Measurements from ENCODE around the gene G3BP1.
"Not testable (repeated sequence)": the region's sequence is repeated elsewhere in the genome, so short reads cannot be mapped to it uniquely, and the experiment has no call there.

Gene G3BP1

GRCh38 chr5:151771259-151772028 is at the start of gene G3BP1:
Gene G3BP1 (plus strand): TSS chr5:151771954. CDS start chr5:151786621, 14,667 bp downstream.
- Mint-ChIP-seq H3K36me3 (peaks cover 5% of the 10 kb centered on the region), H3K9me3 (no peaks in the 10 kb centered on the region), H3K27ac (no peak within 1 kb of the TSS), H3K4me3 (peak within 1 kb of the TSS; percentile 97), H3K4me1 (peaks cover 42% of the 10 kb centered on the region), H3K27me3 (no peaks in the 10 kb centered on the region)
- ATAC-seq, result peak; percentile 92

- no peak overlapping the region for H3K4me3 Mint-ChIP-seq
- no peaks in the 10 kb centered on the region for H3K27me3 Mint-ChIP-seq
- H3K36me3 Mint-ChIP-seq, result no peaks in the 10 kb centered on the region
- H3K9me3 Mint-ChIP-seq, result no peaks in the 10 kb centered on the region
- no peak for ATAC-seq
- peak overlapping the region; percentile 86 for H3K27ac Mint-ChIP-seq
- H3K4me1 Mint-ChIP-seq, result peaks cover 28% of the 10 kb centered on the region
Measured at GRCh38 chr5:151722546-151722945, 49.2 kb upstream of the G3BP1 start.

GRCh38 chr5:151724360-151724759 is 47.4 kb upstream of the G3BP1 start:
- Mint-ChIP-seq H3K4me1 (peaks cover 28% of the 10 kb centered on the region), H3K27me3 (no peaks in the 10 kb centered on the region), H3K4me3 (no peak overlapping the region), H3K9me3 (no peaks in the 10 kb centered on the region), H3K27ac (no peak overlapping the region), H3K36me3 (peaks cover 10% of the 10 kb centered on the region)
- no peak for ATAC-seq

GRCh38 chr5:151729597-151729996 is 42.2 kb upstream of the G3BP1 start:
- H3K4me1 Mint-ChIP-seq, H3K27ac Mint-ChIP-seq, H3K9me3 Mint-ChIP-seq, H3K27me3 Mint-ChIP-seq, ATAC-seq, H3K4me3 Mint-ChIP-seq: not testable (repeated sequence)
- H3K36me3 Mint-ChIP-seq, result peaks cover 39% of the 10 kb centered on the region

GRCh38 chr5:151730381-151730780 is 41.4 kb upstream of the G3BP1 start:
- peaks cover 2% of the 10 kb centered on the region for H3K9me3 Mint-ChIP-seq
- no peak overlapping the region for H3K4me3 Mint-ChIP-seq
- H3K36me3 Mint-ChIP-seq, result peaks cover 39% of the 10 kb centered on the region
- no peaks in the 10 kb centered on the region for H3K27me3 Mint-ChIP-seq
- H3K4me1 Mint-ChIP-seq, result no peaks in the 10 kb centered on the region
- no peak overlapping the region for H3K27ac Mint-ChIP-seq
- ATAC-seq, result no peak

GRCh38 chr5:151733358-151734063 is 38.2 kb upstream of the G3BP1 start:
- no peak overlapping the region for H3K27ac Mint-ChIP-seq
- H3K36me3 Mint-ChIP-seq, result peaks cover 42% of the 10 kb centered on the region
- H3K4me3 Mint-ChIP-seq, result no peak overlapping the region
- peaks cover 2% of the 10 kb centered on the region for H3K9me3 Mint-ChIP-seq
- H3K27me3 Mint-ChIP-seq, result no peaks in the 10 kb centered on the region
- no peak for ATAC-seq
- no peaks in the 10 kb centered on the region for H3K4me1 Mint-ChIP-seq

GRCh38 chr5:151734064-151734408 is 37.7 kb upstream of the G3BP1 start:
- Mint-ChIP-seq H3K36me3 (peaks cover 41% of the 10 kb centered on the region), H3K4me3 (no peak overlapping the region), H3K4me1 (no peaks in the 10 kb centered on the region), H3K27me3 (no peaks in the 10 kb centered on the region), H3K9me3 (peaks cover 2% of the 10 kb centered on the region), H3K27ac (no peak overlapping the region)
- ATAC-seq, result no peak

GRCh38 chr5:151735646-151736045 is 36.1 kb upstream of the G3BP1 start:
- Mint-ChIP-seq H3K27ac (no peak overlapping the region), H3K27me3 (no peaks in the 10 kb centered on the region)

GRCh38 chr5:151737431-151737830 is 34.3 kb upstream of the G3BP1 start:
- peaks cover 31% of the 10 kb centered on the region for H3K36me3 Mint-ChIP-seq

More at GRCh38 chr5:151735646-151736045, 36.1 kb upstream of the G3BP1 start:
- Mint-ChIP-seq H3K9me3 (no peaks in the 10 kb centered on the region), H3K36me3 (peaks cover 35% of the 10 kb centered on the region), H3K4me1 (peaks cover 10% of the 10 kb centered on the region), H3K4me3 (no peak overlapping the region)
- no peak for ATAC-seq

GRCh38 chr5:151738125-151738848 is 33.5 kb upstream of the G3BP1 start:
- H3K36me3 Mint-ChIP-seq, result peaks cover 34% of the 10 kb centered on the region
- H3K27me3 Mint-ChIP-seq, result no peaks in the 10 kb centered on the region
- no peak overlapping the region for H3K4me3 Mint-ChIP-seq
- ATAC-seq, result no peak
- no peak overlapping the region for H3K27ac Mint-ChIP-seq
- no peaks in the 10 kb centered on the region for H3K9me3 Mint-ChIP-seq
- H3K4me1 Mint-ChIP-seq, result peaks cover 22% of the 10 kb centered on the region

More at GRCh38 chr5:151737431-151737830, 34.3 kb upstream of the G3BP1 start:
- Mint-ChIP-seq H3K4me1 (peaks cover 16% of the 10 kb centered on the region), H3K9me3 (no peaks in the 10 kb centered on the region), H3K4me3 (no peak overlapping the region), H3K27me3 (no peaks in the 10 kb centered on the region), H3K27ac (no peak overlapping the region)
- ATAC-seq, result no peak

- Mint-ChIP-seq H3K27me3 (no peaks in the 10 kb centered on the region), H3K4me1 (peaks cover 28% of the 10 kb centered on the region), H3K36me3 (peaks cover 37% of the 10 kb centered on the region), H3K4me3 (no peak overlapping the region), H3K9me3 (no peaks in the 10 kb centered on the region), H3K27ac (no peak overlapping the region)
- no peak for ATAC-seq
Measured at GRCh38 chr5:151739395-151739794, 32.4 kb upstream of the G3BP1 start.

GRCh38 chr5:151739939-151740335 is 31.8 kb upstream of the G3BP1 start:
- Mint-ChIP-seq H3K36me3 (peaks cover 39% of the 10 kb centered on the region), H3K27me3 (no peaks in the 10 kb centered on the region), H3K9me3 (no peaks in the 10 kb centered on the region), H3K27ac (no peak overlapping the region), H3K4me1 (peaks cover 30% of the 10 kb centered on the region), H3K4me3 (no peak overlapping the region)
- ATAC-seq, result no peak

- no peaks in the 10 kb centered on the region for H3K27me3 Mint-ChIP-seq
- peaks cover 44% of the 10 kb centered on the region for H3K36me3 Mint-ChIP-seq
- peaks cover 35% of the 10 kb centered on the region for H3K4me1 Mint-ChIP-seq
- peak; percentile 67 for ATAC-seq
- H3K4me3 Mint-ChIP-seq, result no peak overlapping the region
- no peaks in the 10 kb centered on the region for H3K9me3 Mint-ChIP-seq
- H3K27ac Mint-ChIP-seq, result no peak overlapping the region
Measured at GRCh38 chr5:151740336-151740942, 31.3 kb upstream of the G3BP1 start.

GRCh38 chr5:151740958-151741373 is 30.8 kb upstream of the G3BP1 start:
- no peak for ATAC-seq
- peaks cover 48% of the 10 kb centered on the region for H3K36me3 Mint-ChIP-seq
- peaks cover 39% of the 10 kb centered on the region for H3K4me1 Mint-ChIP-seq
- H3K9me3 Mint-ChIP-seq, result no peaks in the 10 kb centered on the region
- no peak overlapping the region for H3K4me3 Mint-ChIP-seq
- no peaks in the 10 kb centered on the region for H3K27me3 Mint-ChIP-seq
- H3K27ac Mint-ChIP-seq, result no peak overlapping the region

All from stimulated activated memory B cell treated with anti-CD40 and anti-IgM and Interleukin-4, amounts not matched to agents 10 μg/mL and 1 μg/mL and 100 μg/mL, for 72 hours (primary cell).